B cell (primary cell): Measurements from ENCODE around the gene CENPX. TPM values are rescaled to one million over a fixed set of nuclear protein-coding genes. Genes with fewer than 3 reads are reported as not detected.
A peak's percentile ranks its signal among the peaks of the same experiment; 100 is the strongest.

Experiments
- ATAC-seq: fragments of 200-7000 bp; cut with Tn5 transposase; one replicate; pipeline ENCODE4 v1.10.0; 2021; ENCODE audit warnings: low read depth, mild to moderate bottlenecking, moderate number of reproducible peaks, moderate library complexity
- CTCF ChIA-PET: fragments of 350-600 bp; sonication (Branson Sonifier 250); formaldehyde crosslinking; loops from one replicate; lab custom pipeline; 2021; ENCODE audit warnings: antibody characterized with exemption, inconsistent platforms; lab: Charles Lee
- POLR2A ChIA-PET: fragments of 350-600 bp; sonication (Branson Sonifier 250); formaldehyde crosslinking; loops from one replicate; lab custom pipeline; 2021; ENCODE audit warnings: antibody characterized with exemption; lab: Charles Lee
- DNase-seq: peaks from one replicate; pipeline ENCODE4 v3.0.0; 2013
- H2AFZ ChIP-seq: 2 replicates; pipeline ENCODE4 v1.6.1; 2012; ENCODE audit warnings: mild to moderate bottlenecking, low read depth, low read length; ENCODE audit not compliant: insufficient read depth, poor library complexity, severe bottlenecking
- H3K27ac ChIP-seq, 2 donors: 1 replicate in 1 of 2; 2 replicates in 1 of 2; pipeline ENCODE4 v1.5.1; 2012 to 2013; ENCODE audit warnings: low read length in 2 of 2, mild to moderate bottlenecking in 2 of 2, moderate library complexity in 1 of 2
- H3K27me3 ChIP-seq, 4 experiments: fragments of 200-600 bp in 1 of 4; sonication (generic) in 1 of 4; replicated peaks in 1 of 4; 1 replicate in 2 of 4; 2 replicates in 2 of 4; pipeline versions ENCODE4 v1.6.1 to v1.7.0; 2013 to 2016; ENCODE audit warnings: low read length in 3 of 4, mild to moderate bottlenecking in 2 of 4, mixed read lengths in 1 of 4, moderate library complexity in 1 of 4; ENCODE audit not compliant: insufficient read depth in 4 of 4, control insufficient read depth in 3 of 4; ENCODE audit errors: control extremely low read depth in 1 of 4
- H3K36me3 ChIP-seq, 2 experiments: replicated peaks in 1 of 2; 1 replicate in 1 of 2; 2 replicates in 1 of 2; pipeline versions ENCODE4 v1.6.1 to v1.7.1; 2013; ENCODE audit warnings: low read length in 1 of 2; ENCODE audit not compliant: insufficient read depth in 2 of 2, control insufficient read depth in 1 of 2; ENCODE audit errors: control extremely low read depth in 1 of 2, extremely low read depth in 1 of 2
- H3K4me1 ChIP-seq, 2 donors: fragments of 200-600 bp in 1 of 2; sonication (generic) in 1 of 2; 1 replicate in 1 of 2; 2 replicates in 1 of 2; pipeline versions ENCODE4 v1.5.1 to v1.6.1; 2013 to 2017; ENCODE audit warnings: low read length in 2 of 2; ENCODE audit not compliant: control insufficient read depth in 2 of 2, insufficient read depth in 2 of 2
- H3K4me2 ChIP-seq: replicated peaks from 2 replicates; pipeline ENCODE3; 2012; ENCODE audit warnings: mild to moderate bottlenecking, low read depth, low read length; ENCODE audit not compliant: poor library complexity, severe bottlenecking
- H3K4me3 ChIP-seq, 5 experiments: fragments of 200-600 bp in 1 of 5; sonication (generic) in 1 of 5; 1 replicate in 3 of 5; 2 replicates in 2 of 5; pipeline versions ENCODE4 v1.5.1 to v1.7.0; 2011 to 2016; ENCODE audit warnings: low read length in 4 of 5, mild to moderate bottlenecking in 4 of 5, low read depth in 2 of 5, control low read depth in 1 of 5, moderate library complexity in 1 of 5; ENCODE audit not compliant: insufficient read depth in 1 of 5; ENCODE audit errors: control extremely low read depth in 1 of 5, extremely low read depth in 1 of 5
- H3K79me2 ChIP-seq: fragments of 200-600 bp; sonication (generic); one replicate; pipeline ENCODE4 v1.6.0; 2016; ENCODE audit warnings: low read length; ENCODE audit not compliant: control insufficient read depth, insufficient read depth
- H3K9ac ChIP-seq: fragments of 200-600 bp; sonication (generic); 2 replicates; pipeline ENCODE4 v1.6.1; 2017; ENCODE audit warnings: mild to moderate bottlenecking, low read length, moderate library complexity
- H3K9me3 ChIP-seq, 3 donors: one replicate each; pipeline versions ENCODE4 v1.6.1 to v1.7.1; 2013; ENCODE audit warnings: low read length in 2 of 3; ENCODE audit not compliant: control insufficient read depth in 2 of 3, insufficient read depth in 1 of 3; ENCODE audit errors: control extremely low read depth in 1 of 3
- H4K20me1 ChIP-seq: 2 replicates; pipeline ENCODE4 v1.6.0; 2012; ENCODE audit warnings: mild to moderate bottlenecking, low read length; ENCODE audit not compliant: insufficient read depth, control insufficient read depth, poor library complexity, severe bottlenecking
- H3K27ac Mint-ChIP-seq: one replicate; pipeline ENCODE4 v1.8.0; 2021; ENCODE audit warnings: mixed read lengths
- H3K27me3 Mint-ChIP-seq: one replicate; pipeline ENCODE4 v1.8.0; 2021; ENCODE audit warnings: mixed read lengths
- H3K4me1 Mint-ChIP-seq: one replicate; pipeline ENCODE4 v1.8.0; 2021; ENCODE audit warnings: mixed read lengths
- H3K4me3 Mint-ChIP-seq: one replicate; pipeline ENCODE4 v1.8.0; 2021; ENCODE audit warnings: mixed read lengths
- H3K9me3 Mint-ChIP-seq: one replicate; pipeline ENCODE4 v1.8.0; 2022; ENCODE audit warnings: mixed read lengths; ENCODE audit not compliant: insufficient read depth
- EZH2 ChIP-seq: IDR thresholded peaks from 2 replicates; pipeline ENCODE4 v1.6.1; 2012; ENCODE audit warnings: borderline replicate concordance, low read depth, mild to moderate bottlenecking, moderate library complexity, low read length; ENCODE audit not compliant: insufficient read depth, poor library complexity, severe bottlenecking
- WGBS: methylation state at CpG from one replicate; pipeline ENCODE4 v1.1.5; 2013; ENCODE audit warnings: missing lambda C conversion rate; ENCODE audit not compliant: insufficient coverage; 5-methylcytosine and 5-hydroxymethylcytosine counted together
- intact Hi-C: fragments of 100-400 bp; cut with micrococcal nuclease; formaldehyde crosslinking; loops from one replicate; pipeline ENCODE4 v1.10.0; 2022
- polyA plus RNA-seq: library from polyadenylated mRNA; depleted of rRNA; stranded (reverse); fragments of >200 nt; gene quantifications from 2 replicates; pipeline ENCODE4 v1.2.3, GENCODE V29; 2012
- total RNA-seq, 2 donors: library from RNA; stranded (reverse); fragments of 120-200 nt in 1 of 2; gene quantifications; 1 replicate in 1 of 2; 2 replicates in 1 of 2; pipeline versions ENCODE4 v1.2.3 to v1.2.4, GENCODE V29; 2013 to 2022
- TF ChIP-seq, protein P1 (sequence below): fragments of 200-600 bp; IDR thresholded peaks from one replicate; pipeline ENCODE4 v1.8.0; 2022; ENCODE audit warnings: antibody characterized with exemption, mild to moderate bottlenecking

CENPX gene
- total and polyA plus RNA-seq, 2 donors (not counting 1 experiment from before 2014, with no cell fraction given) = 37.0 to 40.1 TPM

GRCh38 chr17:81977211-81977808 is 45.4 kb downstream of the CENPX start, which contains the start of gene ASPSCR1:
ASPSCR1 (plus strand) TSS chr17:81977629; CDS start chr17:81977647, 18 bp downstream.
- Histone ChIP-seq H3K4me1 (peaks cover 19 to 26% of the 10 kb centered on the region in 2 donors), H3K27me3 (no peaks in the 10 kb centered on the region), H3K27ac (peak within 1 kb of the TSS; percentile 63 to 91), H3K9me3 (peaks cover 0 to 4% (median 4%) of the 10 kb centered on the region in 3 donors), H2AFZ (peak within 1 kb of the TSS; percentile 100), H3K9ac (peak within 1 kb of the TSS; percentile 85), H4K20me1 (peaks cover 7% of the 10 kb centered on the region), H3K4me3 (peak within 1 kb of the TSS; percentile 38 to 96 (median 79)), H3K36me3 (no peaks in the 10 kb centered on the region), H3K79me2 (peaks cover 24% of the 10 kb centered on the region), H3K4me2 (peak within 1 kb of the TSS; percentile 99)
- DNase-seq (peak; percentile 96), ATAC-seq (peak; percentile 92)
- Mint-ChIP-seq H3K27me3 (peaks cover 3% of the 10 kb centered on the region), H3K4me3 (peak within 1 kb of the TSS; percentile 98), H3K9me3 (no peaks in the 10 kb centered on the region), H3K4me1 (peaks cover 28% of the 10 kb centered on the region), H3K27ac (peak within 1 kb of the TSS; percentile 99)
- ChIA-PET CTCF (interaction anchor here (1.0 kb wide), 4 partner anchors 13 to 61 kb away, joined by 3 read pairs; partner anchors contain the start of gene DCXR), POLR2A (interaction anchor here (1.4 to 3.9 kb wide), 3 partner anchors 10 to 60 kb away, joined by 3 to 28 read pairs (median 4); partner anchors contain the start of genes CENPX, DCXR and LRRC45)
- under 1% methylated on average over 76 of the region's 76 CpGs for WGBS
- intact Hi-C loops = loop anchor here (1.0 to 2.0 kb wide), 4 partner anchors 9 to 60 kb away; partner anchors contain the start of genes DCXR, LRRC45 and MAFG
- TF ChIP-seq EZH2 = no peak
- TF ChIP-seq, protein P1, sequence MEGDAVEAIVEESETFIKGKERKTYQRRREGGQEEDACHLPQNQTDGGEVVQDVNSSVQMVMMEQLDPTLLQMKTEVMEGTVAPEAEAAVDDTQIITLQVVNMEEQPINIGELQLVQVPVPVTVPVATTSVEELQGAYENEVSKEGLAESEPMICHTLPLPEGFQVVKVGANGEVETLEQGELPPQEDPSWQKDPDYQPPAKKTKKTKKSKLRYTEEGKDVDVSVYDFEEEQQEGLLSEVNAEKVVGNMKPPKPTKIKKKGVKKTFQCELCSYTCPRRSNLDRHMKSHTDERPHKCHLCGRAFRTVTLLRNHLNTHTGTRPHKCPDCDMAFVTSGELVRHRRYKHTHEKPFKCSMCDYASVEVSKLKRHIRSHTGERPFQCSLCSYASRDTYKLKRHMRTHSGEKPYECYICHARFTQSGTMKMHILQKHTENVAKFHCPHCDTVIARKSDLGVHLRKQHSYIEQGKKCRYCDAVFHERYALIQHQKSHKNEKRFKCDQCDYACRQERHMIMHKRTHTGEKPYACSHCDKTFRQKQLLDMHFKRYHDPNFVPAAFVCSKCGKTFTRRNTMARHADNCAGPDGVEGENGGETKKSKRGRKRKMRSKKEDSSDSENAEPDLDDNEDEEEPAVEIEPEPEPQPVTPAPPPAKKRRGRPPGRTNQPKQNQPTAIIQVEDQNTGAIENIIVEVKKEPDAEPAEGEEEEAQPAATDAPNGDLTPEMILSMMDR = no peak
